ENCODE data around the gene GSTM4. TPM values are rescaled to one million over a fixed set of nuclear protein-coding genes. Genes with fewer than 3 reads are reported as not detected.

The GSTM4 gene
- 4.7 and 5.8 TPM in 2 replicates for total RNA-seq (2022)
- Bru-seq, nascent RNA, result percentile 30 among the genes with signal in this experiment
- BruChase-seq, experiment 1, labeled RNA remaining after a 6-hour chase, result percentile 45 among the genes with signal in this experiment
- percentile 36 among the genes with signal in this experiment for BruChase-seq, experiment 2, labeled RNA remaining after a 2-hour chase
- long read RNA-seq, transcript GSTM4-204 (8 exons, 1,412 nt), result major isoform, 7 of 10 reads
- long read RNA-seq, partial matches to known transcripts, result 0 of 10 reads
- long read RNA-seq, other reads (novel, unspliced or antisense), result 2 of 10 reads

DNA sequence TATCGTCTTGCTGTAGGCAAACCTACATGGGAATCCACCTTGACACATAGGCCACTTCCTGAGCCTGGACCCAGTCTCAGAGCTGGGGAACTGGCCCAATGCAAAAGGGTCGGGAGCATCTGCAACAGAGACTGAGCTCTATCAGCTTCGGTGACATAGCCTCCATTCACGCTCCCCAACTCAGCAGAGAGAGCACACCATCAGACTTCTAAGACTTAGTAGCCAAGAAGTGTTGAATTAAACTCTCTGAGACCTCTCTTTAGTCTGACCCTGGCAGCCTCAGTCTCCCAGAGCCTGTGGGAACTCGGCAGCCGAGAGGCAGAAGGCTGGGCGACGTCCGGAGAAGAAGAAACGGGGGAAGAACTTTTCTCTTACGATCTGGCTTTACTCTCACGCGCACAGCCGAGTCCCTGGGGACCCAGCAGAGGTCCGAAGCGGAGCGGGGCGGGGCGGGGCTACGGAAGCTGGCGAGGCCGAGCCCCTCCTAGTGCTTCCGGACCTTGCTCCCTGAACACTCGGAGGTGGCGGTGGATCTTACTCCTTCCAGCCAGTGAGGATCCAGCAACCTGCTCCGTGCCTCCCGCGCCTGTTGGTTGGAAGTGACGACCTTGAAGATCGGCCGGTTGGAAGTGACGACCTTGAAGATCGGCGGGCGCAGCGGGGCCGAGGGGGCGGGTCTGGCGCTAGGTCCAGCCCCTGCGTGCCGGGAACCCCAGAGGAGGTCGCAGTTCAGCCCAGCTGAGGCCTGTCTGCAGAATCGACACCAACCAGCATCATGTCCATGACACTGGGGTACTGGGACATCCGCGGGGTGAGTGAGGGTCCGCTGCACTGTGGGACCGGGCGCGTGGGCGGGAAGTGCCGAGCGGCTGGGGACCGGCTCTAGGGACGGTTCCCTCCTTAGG is at the start of gene GSTM4:
Gene GSTM4, plus strand, starts transcription at position 485 of the 905 bp plus-strand sequence. Its CDS starts 291 bp downstream, at position 776.
- TF ChIP-seq, protein P1, sequence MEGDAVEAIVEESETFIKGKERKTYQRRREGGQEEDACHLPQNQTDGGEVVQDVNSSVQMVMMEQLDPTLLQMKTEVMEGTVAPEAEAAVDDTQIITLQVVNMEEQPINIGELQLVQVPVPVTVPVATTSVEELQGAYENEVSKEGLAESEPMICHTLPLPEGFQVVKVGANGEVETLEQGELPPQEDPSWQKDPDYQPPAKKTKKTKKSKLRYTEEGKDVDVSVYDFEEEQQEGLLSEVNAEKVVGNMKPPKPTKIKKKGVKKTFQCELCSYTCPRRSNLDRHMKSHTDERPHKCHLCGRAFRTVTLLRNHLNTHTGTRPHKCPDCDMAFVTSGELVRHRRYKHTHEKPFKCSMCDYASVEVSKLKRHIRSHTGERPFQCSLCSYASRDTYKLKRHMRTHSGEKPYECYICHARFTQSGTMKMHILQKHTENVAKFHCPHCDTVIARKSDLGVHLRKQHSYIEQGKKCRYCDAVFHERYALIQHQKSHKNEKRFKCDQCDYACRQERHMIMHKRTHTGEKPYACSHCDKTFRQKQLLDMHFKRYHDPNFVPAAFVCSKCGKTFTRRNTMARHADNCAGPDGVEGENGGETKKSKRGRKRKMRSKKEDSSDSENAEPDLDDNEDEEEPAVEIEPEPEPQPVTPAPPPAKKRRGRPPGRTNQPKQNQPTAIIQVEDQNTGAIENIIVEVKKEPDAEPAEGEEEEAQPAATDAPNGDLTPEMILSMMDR (IDR thresholded peaks at IDR 0.05; ENCODE audit: unreplicated experiment), result no peak
- intact Hi-C loops (cut with micrococcal nuclease), result no loop called here
- DNase-seq (ENCODE audit: unreplicated experiment), result peak; percentile 52
- peaks cover 32% of the 10 kb centered on the region for H3K27me3 Mint-ChIP-seq (ENCODE audit: insufficient read depth, unreplicated experiment)
- H3K4me3 Mint-ChIP-seq (ENCODE audit: unreplicated experiment), result peak within 1 kb of the TSS; percentile 81
- no peaks in the 10 kb centered on the region for H3K4me1 Mint-ChIP-seq (ENCODE audit: insufficient read depth, unreplicated experiment)
- H3K36me3 Mint-ChIP-seq (ENCODE audit: insufficient read depth, unreplicated experiment), result peaks cover 6% of the 10 kb centered on the region
- BruUV-seq (replicated peaks), result no TSS peak
- H3K27ac Mint-ChIP-seq (ENCODE audit: low read depth, unreplicated experiment), result peak within 1 kb of the TSS; percentile 67
- ChIA-PET CTCF (interaction anchor here (0.6 to 4.0 kb wide), 11 partner anchors 12 to 445 kb away, joined by 3 to 28 read pairs (median 4); partner anchors contain the start of genes AHCYL1 and CYB561D1), POLR2A (interaction anchor here (1.1 to 2.2 kb wide), 3 partner anchors 107 to 118 kb away, joined by 3 to 9 read pairs (median 6); partner anchors contain the start of gene GNAI3)
- H3K9me3 Mint-ChIP-seq (ENCODE audit: unreplicated experiment), result no peaks in the 10 kb centered on the region

DNA sequence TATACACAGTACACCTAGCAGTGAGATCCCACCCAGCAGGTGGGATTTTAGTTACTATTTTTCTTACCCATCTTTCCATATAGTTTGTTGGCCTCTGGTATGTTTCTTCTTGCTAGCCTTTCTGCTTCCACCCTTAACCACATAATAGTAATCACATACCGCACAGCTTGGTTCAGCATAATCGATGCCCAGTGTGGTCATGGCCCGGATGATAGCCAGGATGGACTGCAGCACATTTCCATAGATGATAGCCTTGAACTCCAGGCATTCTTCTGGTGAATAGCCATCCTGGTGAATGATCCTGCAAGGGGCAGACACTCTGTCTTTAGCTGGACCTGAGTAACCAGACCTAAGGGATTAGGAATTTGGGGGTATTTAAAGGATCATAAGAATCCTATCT is 46.0 kb upstream of the GSTM4 start:
- CTCF ChIA-PET, result interaction anchor here (0.6 to 1.1 kb wide), 2 partner anchors 75 to 698 kb away, joined by 3 to 4 read pairs; no protein-coding TSS in a partner anchor

DNA sequence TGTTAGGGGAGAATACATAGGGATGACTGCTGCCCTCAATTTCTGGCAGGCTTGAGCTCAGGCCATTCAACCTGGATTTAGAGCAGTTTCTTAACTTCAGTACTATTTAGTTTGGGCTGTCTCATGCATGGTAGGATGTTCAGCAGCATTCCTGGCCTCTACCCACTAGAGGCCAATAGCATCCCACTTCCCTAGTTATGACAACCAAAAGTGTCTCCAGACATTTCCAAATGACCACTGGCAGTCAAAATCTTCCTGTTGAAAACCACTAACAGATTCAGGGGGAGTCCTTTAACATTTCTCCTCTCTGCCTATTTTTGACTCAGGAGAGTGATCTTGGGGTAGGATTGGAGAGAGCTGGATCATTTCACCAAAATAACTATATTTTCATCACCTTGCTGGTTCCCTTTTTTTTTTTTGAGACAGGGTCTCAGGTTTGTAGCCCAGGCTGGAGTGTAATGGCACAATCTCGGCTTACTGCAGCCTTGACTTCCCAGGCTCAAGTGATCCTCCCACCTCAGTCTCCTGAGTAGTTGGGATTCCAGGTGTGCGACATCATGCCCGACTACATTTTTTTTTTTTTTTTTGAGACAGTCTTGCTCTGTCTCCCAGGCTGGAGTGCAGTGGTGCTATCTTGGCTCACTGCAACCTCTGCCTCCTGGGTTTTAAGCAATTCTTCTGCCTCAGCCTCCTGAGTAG is 45.1 kb upstream of the GSTM4 start:
- ChIA-PET CTCF (interaction anchor here (0.6 to 1.2 kb wide), 5 partner anchors 28 to 697 kb away, joined by 3 to 4 read pairs (median 3); no protein-coding TSS in a partner anchor), POLR2A (interaction anchor here (3.9 kb wide), 1 partner anchor 62 kb away, joined by 31 read pairs; the partner anchor contains the start of gene GNAI3)
- TF ChIP-seq, protein P1 (IDR thresholded peaks at IDR 0.05; ENCODE audit: unreplicated experiment), result no peak
- H3K9me3 Mint-ChIP-seq (ENCODE audit: unreplicated experiment), result no peaks in the 10 kb centered on the region
- H3K4me3 Mint-ChIP-seq (ENCODE audit: unreplicated experiment), result no peak overlapping the region
- no peak overlapping the region for H3K27ac Mint-ChIP-seq (ENCODE audit: low read depth, unreplicated experiment)
- no peak for DNase-seq (ENCODE audit: unreplicated experiment)
- H3K27me3 Mint-ChIP-seq (ENCODE audit: insufficient read depth, unreplicated experiment), result no peaks in the 10 kb centered on the region
- H3K4me1 Mint-ChIP-seq (ENCODE audit: insufficient read depth, unreplicated experiment), result no peaks in the 10 kb centered on the region
- no TSS peak for BruUV-seq (replicated peaks)
- H3K36me3 Mint-ChIP-seq (ENCODE audit: insufficient read depth, unreplicated experiment), result peaks cover 6% of the 10 kb centered on the region
- intact Hi-C loops (cut with micrococcal nuclease), result no loop called here

More for the DNA sequence above, 46.0 kb upstream of the GSTM4 start:
- TF ChIP-seq, protein P1 (IDR thresholded peaks at IDR 0.05; ENCODE audit: unreplicated experiment), result no peak
- Mint-ChIP-seq H3K36me3 (ENCODE audit: insufficient read depth, unreplicated experiment) (peaks cover 6% of the 10 kb centered on the region), H3K4me1 (ENCODE audit: insufficient read depth, unreplicated experiment) (no peaks in the 10 kb centered on the region), H3K27ac (ENCODE audit: low read depth, unreplicated experiment) (no peak overlapping the region), H3K9me3 (ENCODE audit: unreplicated experiment) (no peaks in the 10 kb centered on the region), H3K27me3 (ENCODE audit: insufficient read depth, unreplicated experiment) (no peaks in the 10 kb centered on the region), H3K4me3 (ENCODE audit: unreplicated experiment) (no peak overlapping the region)
- no TSS peak for BruUV-seq (replicated peaks)
- POLR2A ChIA-PET, result interaction anchor here (0.7 kb wide), 1 partner anchor 10 kb away, joined by 4 read pairs; no protein-coding TSS in a partner anchor
- DNase-seq (ENCODE audit: unreplicated experiment), result no peak
- intact Hi-C loops (cut with micrococcal nuclease), result no loop called here

Data from MCF 10A (cell line).